OCI-LY7 (cell line): Measurements from ENCODE around the gene KRT13. TPM values are rescaled to one million over a fixed set of nuclear protein-coding genes. Genes with fewer than 3 reads are reported as not detected.

Experiments
- BruUV-seq: library from RNA; stranded (reverse); fragments of 400-500 nt; replicated peaks from 2 replicates; lab custom pipeline; 2021; lab: Mats Ljungman, UMichigan
- CTCF ChIA-PET: fragments of 300-600 bp; sonication (Branson Sonifier 250); formaldehyde crosslinking; loops from one replicate; lab custom pipeline; 2022; ENCODE audit warnings: antibody characterized with exemption; ENCODE audit not compliant: unreplicated experiment; lab: Charles Lee
- POLR2A ChIA-PET: fragments of 300-600 bp; sonication (Branson Sonifier 250); formaldehyde crosslinking; loops from one replicate; lab custom pipeline; 2022; ENCODE audit warnings: antibody characterized with exemption; lab: Charles Lee
- DNase-seq: peaks from one replicate; pipeline ENCODE4 v3.0.0-alpha.2; 2015; ENCODE audit warnings: low spot score
- H2AFZ ChIP-seq: fragments of 200-600 bp; sonication (generic), shearing (Covaris generic); 2 replicates; pipeline ENCODE4 v1.6.1; 2014; ENCODE audit warnings: mild to moderate bottlenecking, antibody characterized with exemption, low read length, moderate library complexity
- H3K27ac ChIP-seq: fragments of 200-600 bp; sonication (generic); 2 replicates; pipeline ENCODE4 v1.5.1; 2014; ENCODE audit warnings: mixed run types, low read depth, mild to moderate bottlenecking, moderate library complexity, low read length, inconsistent platforms; ENCODE audit not compliant: poor library complexity, severe bottlenecking
- H3K36me3 ChIP-seq: fragments of 200-600 bp; sonication (generic); 2 replicates; pipeline ENCODE4 v1.6.1; 2014; ENCODE audit warnings: mild to moderate bottlenecking, antibody characterized with exemption, low read length, moderate library complexity, mixed read lengths; ENCODE audit not compliant: insufficient read depth
- H3K4me1 ChIP-seq: fragments of 200-600 bp; sonication (generic); 2 replicates; pipeline ENCODE4 v1.5.1; 2014; ENCODE audit warnings: mild to moderate bottlenecking, low read length; ENCODE audit not compliant: insufficient read depth, poor library complexity, severe bottlenecking
- H3K4me2 ChIP-seq: fragments of 200-600 bp; sonication (generic); 2 replicates; pipeline ENCODE4 v1.6.1; 2014; ENCODE audit warnings: mild to moderate bottlenecking, low read length
- H3K4me3 ChIP-seq: fragments of 200-600 bp; sonication (generic); 2 replicates; pipeline ENCODE4 v1.5.1; 2014; ENCODE audit warnings: mild to moderate bottlenecking, low read depth, low read length; ENCODE audit not compliant: poor library complexity, severe bottlenecking
- H3K79me2 ChIP-seq: fragments of 200-600 bp; sonication (generic); 2 replicates; pipeline ENCODE4 v1.6.1; 2016; ENCODE audit warnings: low read depth, mild to moderate bottlenecking, low read length, moderate library complexity, mixed read lengths; ENCODE audit not compliant: insufficient read depth
- H3K9me2 ChIP-seq: fragments of 200-600 bp; sonication (generic); 2 replicates; pipeline ENCODE4 v1.6.1; 2016; ENCODE audit warnings: mild to moderate bottlenecking, low read length, mixed read lengths; ENCODE audit not compliant: insufficient read depth
- H3K9me3 ChIP-seq: fragments of 200-600 bp; sonication (generic); 2 replicates; pipeline ENCODE4 v1.6.1; 2014; ENCODE audit warnings: mild to moderate bottlenecking, mixed run types, low read length, mixed read lengths
- H4K20me1 ChIP-seq: fragments of 200-600 bp; sonication (generic); 2 replicates; pipeline ENCODE4 v1.6.1; 2014; ENCODE audit warnings: mild to moderate bottlenecking, antibody characterized with exemption, low read length, moderate library complexity, mixed read lengths; ENCODE audit not compliant: insufficient read depth
- EZH2phosphoT487 ChIP-seq: fragments of 200-600 bp; sonication (generic); IDR thresholded peaks from 2 replicates; pipeline ENCODE4 v1.6.1; 2018; ENCODE audit warnings: low read depth, borderline replicate concordance, mild to moderate bottlenecking, mixed run types, antibody characterized with exemption, low read length, moderate library complexity, mixed read lengths
- intact Hi-C: fragments of 100-400 bp; cut with micrococcal nuclease; formaldehyde crosslinking; loops from one replicate; pipeline ENCODE4 v1.10.0; 2022; ENCODE audit not compliant: unreplicated experiment
- total RNA-seq, 2 experiments: library from RNA; depleted of rRNA in 1 of 2; stranded (reverse); fragments of >200 nt in 1 of 2; shearing (Covaris generic) in 1 of 2; gene quantifications; 2 replicates each; pipeline ENCODE4 v1.2.3, GENCODE V29; 2014 to 2022
- TF ChIP-seq, protein P1 (sequence below): fragments of 200-600 bp; sonication (generic); conservative IDR thresholded peaks from 2 replicates; pipeline ENCODE4 v1.5.1; 2014; ENCODE audit warnings: mild to moderate bottlenecking, antibody characterized with exemption, low read length, moderate library complexity, mixed read lengths

Gene KRT13
- total RNA-seq, 2 experiments from 2014 or later, result not detected

DNA sequence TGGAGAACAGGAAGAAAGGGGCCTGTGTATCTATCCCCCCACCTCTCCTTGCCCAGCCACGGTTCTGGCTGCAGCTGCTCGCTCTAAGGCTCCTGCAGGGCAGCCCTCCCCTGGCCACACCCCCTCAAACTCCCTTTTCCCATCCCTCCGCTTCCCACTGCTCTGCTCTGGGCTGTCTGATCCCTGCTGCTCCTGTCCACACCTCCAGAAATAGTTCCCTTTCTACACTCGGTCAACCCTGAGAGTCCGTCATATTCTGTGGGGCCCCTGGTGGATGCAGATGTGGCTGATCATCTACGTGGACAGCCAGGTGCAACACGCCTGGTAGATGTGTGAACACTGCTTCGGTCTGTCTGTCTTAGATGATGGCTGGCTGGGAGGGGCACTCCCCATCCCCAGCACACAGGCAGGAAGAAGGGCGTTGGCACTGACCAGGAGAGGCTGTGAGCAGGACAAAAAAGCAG, 42.0 kb upstream of the KRT13 start:
- Histone ChIP-seq H2AFZ (no peak overlapping the region), H4K20me1 (no peaks in the 10 kb centered on the region), H3K4me1 (no peaks in the 10 kb centered on the region), H3K79me2 (no peaks in the 10 kb centered on the region), H3K4me3 (no peak overlapping the region), H3K9me2 (no peaks in the 10 kb centered on the region), H3K36me3 (no peaks in the 10 kb centered on the region), H3K27ac (no peak overlapping the region), H3K9me3 (no peaks in the 10 kb centered on the region), H3K4me2 (no peak overlapping the region)
- no TSS peak for BruUV-seq
- intact Hi-C loops, result no loop called here
- TF ChIP-seq EZH2phosphoT487, result no peak
- TF ChIP-seq, protein P1, sequence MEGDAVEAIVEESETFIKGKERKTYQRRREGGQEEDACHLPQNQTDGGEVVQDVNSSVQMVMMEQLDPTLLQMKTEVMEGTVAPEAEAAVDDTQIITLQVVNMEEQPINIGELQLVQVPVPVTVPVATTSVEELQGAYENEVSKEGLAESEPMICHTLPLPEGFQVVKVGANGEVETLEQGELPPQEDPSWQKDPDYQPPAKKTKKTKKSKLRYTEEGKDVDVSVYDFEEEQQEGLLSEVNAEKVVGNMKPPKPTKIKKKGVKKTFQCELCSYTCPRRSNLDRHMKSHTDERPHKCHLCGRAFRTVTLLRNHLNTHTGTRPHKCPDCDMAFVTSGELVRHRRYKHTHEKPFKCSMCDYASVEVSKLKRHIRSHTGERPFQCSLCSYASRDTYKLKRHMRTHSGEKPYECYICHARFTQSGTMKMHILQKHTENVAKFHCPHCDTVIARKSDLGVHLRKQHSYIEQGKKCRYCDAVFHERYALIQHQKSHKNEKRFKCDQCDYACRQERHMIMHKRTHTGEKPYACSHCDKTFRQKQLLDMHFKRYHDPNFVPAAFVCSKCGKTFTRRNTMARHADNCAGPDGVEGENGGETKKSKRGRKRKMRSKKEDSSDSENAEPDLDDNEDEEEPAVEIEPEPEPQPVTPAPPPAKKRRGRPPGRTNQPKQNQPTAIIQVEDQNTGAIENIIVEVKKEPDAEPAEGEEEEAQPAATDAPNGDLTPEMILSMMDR, result no peak
- CTCF ChIA-PET, result interaction anchor here (2.4 kb wide), 1 partner anchor 101 kb away, joined by 9 read pairs; no protein-coding TSS in a partner anchor
- POLR2A ChIA-PET, result no interaction called here
- no peak for DNase-seq

DNA sequence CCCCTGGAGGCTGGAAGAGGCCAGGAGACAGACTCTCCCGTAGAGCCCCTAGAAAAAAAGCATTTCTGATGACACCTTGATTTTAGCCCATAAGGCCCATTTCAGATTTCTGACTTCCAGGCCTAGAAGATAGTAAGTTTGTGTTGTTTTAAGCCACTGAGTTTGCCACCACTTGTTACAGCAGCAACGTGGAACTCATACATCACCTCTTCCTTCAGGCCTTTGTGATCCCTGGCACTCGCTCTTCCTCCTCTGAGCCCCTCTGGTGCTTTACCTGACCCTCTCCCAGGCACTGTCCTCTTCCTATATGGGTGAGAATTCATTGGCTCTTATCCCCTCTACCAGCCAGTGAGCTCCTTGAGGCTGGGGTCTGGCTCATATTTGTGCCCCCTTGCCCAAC, 41.4 kb upstream of the KRT13 start:
- no peak for DNase-seq
- H2AFZ ChIP-seq, result no peak overlapping the region
- POLR2A ChIA-PET, result interaction anchor here (0.6 kb wide), 1 partner anchor 479 kb away, joined by 3 read pairs; no protein-coding TSS in a partner anchor
- BruUV-seq, result no TSS peak
- no peak overlapping the region for H3K4me3 ChIP-seq
- H3K4me2 ChIP-seq, result no peak overlapping the region
- CTCF ChIA-PET, result no interaction called here
- H3K27ac ChIP-seq, result no peak overlapping the region
- H4K20me1 ChIP-seq, result no peaks in the 10 kb centered on the region
- H3K9me3 ChIP-seq, result no peaks in the 10 kb centered on the region
- no peaks in the 10 kb centered on the region for H3K4me1 ChIP-seq
- no peaks in the 10 kb centered on the region for H3K9me2 ChIP-seq
- no peaks in the 10 kb centered on the region for H3K79me2 ChIP-seq
- intact Hi-C loops, result no loop called here
- TF ChIP-seq EZH2phosphoT487, result no peak
- TF ChIP-seq, protein P1, result no peak
- H3K36me3 ChIP-seq, result no peaks in the 10 kb centered on the region

DNA sequence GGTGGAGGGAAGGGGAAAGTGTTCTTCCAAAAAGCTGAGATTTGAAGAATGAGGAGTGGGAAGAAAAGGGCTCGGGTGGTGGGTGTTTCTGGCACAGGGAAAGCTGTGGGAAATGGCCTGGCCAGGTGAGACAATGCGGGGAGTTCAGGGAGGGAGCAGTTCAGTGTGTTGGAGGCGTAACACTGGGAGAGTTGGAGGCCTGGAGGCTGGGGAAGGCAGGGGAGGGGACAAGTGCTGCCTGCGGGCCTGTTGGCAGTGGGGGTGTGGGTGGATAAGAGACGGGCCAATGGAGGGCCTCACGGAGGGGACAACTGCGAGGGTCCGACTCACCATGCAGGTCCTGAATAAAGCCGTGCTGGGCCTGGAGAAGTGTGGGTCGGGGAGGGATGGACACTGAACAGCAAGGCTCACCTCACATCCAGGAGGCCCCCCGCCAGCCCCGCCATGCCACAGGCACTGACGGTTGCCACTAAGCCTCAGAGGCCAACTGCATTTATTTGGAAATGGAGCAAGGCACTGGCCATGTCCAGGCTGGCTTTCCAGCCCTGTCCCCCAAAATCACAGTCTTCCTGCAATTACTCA, 40.5 kb upstream of the KRT13 start:
- H2AFZ ChIP-seq, result no peak overlapping the region
- CTCF ChIA-PET, result no interaction called here
- H4K20me1 ChIP-seq, result no peaks in the 10 kb centered on the region
- no peaks in the 10 kb centered on the region for H3K36me3 ChIP-seq
- BruUV-seq, result no TSS peak
- no peaks in the 10 kb centered on the region for H3K4me1 ChIP-seq
- no peaks in the 10 kb centered on the region for H3K79me2 ChIP-seq
- no peaks in the 10 kb centered on the region for H3K9me2 ChIP-seq
- intact Hi-C loops, result no loop called here
- TF ChIP-seq, protein P1, result no peak
- no peak for TF ChIP-seq EZH2phosphoT487
- no peaks in the 10 kb centered on the region for H3K9me3 ChIP-seq
- no peak for DNase-seq
- no peak overlapping the region for H3K4me3 ChIP-seq
- H3K27ac ChIP-seq, result no peak overlapping the region
- POLR2A ChIA-PET, result no interaction called here
- no peak overlapping the region for H3K4me2 ChIP-seq
